Body of pancreas (tissue), 4 donors: ENCODE results near the gene HMCN2.

Source experiments
- POLR2A ChIP-seq, 3 donors: fragments of 450-650 bp; IDR thresholded peaks; one replicate each; pipeline ENCODE4 v1.6.1; 2016; ENCODE audit warnings: antibody characterized with exemption in 3 of 3, mild to moderate bottlenecking in 2 of 3
- TF ChIP-seq, protein P1 (sequence below), 7 experiments: fragments of 450-650 bp in 4 of 7; fragments of 200-600 bp in 3 of 7; sonication (generic) in 3 of 7; IDR thresholded peaks; one replicate each; pipeline ENCODE4 v1.5.1; 2016 to 2019; ENCODE audit warnings: antibody characterized with exemption in 7 of 7

DNA sequence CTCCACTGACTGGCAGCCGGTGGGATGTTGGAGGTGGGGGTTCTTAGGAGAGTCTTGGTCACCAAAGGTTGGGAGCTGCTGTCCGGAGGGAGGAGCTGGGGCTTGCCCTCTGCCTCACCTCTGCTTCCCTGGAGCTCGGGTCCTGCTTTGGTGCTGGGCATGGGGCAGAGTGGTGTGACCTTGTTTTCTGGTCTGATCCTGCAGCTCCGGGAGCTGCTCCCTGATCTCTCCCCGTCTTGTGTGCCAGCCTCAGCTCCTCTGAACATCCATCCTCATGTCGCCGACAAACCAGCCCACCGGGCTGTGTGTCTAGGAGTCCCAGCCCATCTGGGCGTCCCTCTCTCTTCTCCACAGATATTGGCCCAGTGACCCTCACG, 18.7 kb downstream of the HMCN2 start:
- TF ChIP-seq POLR2A (IDR thresholded peaks at IDR 0.05) = no peak
- TF ChIP-seq, protein P1, sequence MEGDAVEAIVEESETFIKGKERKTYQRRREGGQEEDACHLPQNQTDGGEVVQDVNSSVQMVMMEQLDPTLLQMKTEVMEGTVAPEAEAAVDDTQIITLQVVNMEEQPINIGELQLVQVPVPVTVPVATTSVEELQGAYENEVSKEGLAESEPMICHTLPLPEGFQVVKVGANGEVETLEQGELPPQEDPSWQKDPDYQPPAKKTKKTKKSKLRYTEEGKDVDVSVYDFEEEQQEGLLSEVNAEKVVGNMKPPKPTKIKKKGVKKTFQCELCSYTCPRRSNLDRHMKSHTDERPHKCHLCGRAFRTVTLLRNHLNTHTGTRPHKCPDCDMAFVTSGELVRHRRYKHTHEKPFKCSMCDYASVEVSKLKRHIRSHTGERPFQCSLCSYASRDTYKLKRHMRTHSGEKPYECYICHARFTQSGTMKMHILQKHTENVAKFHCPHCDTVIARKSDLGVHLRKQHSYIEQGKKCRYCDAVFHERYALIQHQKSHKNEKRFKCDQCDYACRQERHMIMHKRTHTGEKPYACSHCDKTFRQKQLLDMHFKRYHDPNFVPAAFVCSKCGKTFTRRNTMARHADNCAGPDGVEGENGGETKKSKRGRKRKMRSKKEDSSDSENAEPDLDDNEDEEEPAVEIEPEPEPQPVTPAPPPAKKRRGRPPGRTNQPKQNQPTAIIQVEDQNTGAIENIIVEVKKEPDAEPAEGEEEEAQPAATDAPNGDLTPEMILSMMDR (IDR thresholded peaks at IDR 0.05) = no peak
